GM18861 (cell line): ENCODE data around the gene SLC29A2.
"Not testable (repeated sequence)": the region's sequence is repeated elsewhere in the genome, so short reads cannot be mapped to it uniquely, and the experiment has no call there.

Experiments used
- ATAC-seq: cut with Tn5 transposase; IDR thresholded peaks from one replicate; pipeline ENCODE4 v1.9.1; 2021; ENCODE audit not compliant: unreplicated experiment

SLC29A2 gene

DNA sequence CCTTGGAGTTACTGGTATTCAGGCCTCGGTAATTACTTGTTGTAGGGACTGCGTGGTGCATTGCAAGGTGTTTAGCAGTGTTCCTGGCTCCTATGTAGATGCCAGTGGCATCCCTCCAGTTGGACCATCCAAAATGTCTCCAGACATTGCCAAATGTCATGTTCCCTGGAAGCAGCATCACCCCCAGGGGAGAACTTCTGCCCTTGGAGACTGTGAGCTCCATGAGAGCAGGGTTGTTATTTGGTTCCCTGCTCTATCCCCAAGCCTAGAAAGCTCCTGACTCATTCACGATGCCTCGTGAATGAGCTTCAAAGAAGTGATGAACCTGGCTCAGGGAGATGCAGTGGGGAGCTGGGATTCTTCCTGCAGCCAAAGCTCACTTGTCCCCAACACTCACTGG, 50.0 kb downstream of the SLC29A2 start:
- no peak for ATAC-seq

DNA sequence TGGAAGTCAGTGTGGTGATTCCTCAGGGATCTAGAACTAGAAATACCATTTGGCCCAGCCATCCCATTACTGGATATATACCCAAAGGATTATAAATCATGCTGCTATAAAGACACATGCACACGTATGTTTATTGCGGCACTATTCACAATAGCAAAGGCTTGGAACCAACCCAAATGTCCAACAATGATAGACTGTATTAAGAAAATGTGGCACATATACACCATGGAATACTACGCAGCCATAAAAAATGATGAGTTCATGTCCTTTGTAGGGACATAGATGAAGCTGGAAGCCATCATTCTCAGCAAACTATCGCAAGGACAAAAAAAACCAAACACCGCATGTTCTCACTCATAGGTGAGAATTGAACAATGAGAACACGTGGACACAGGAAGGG, 50.8 kb downstream of the SLC29A2 start:
- not testable (repeated sequence) for ATAC-seq

DNA sequence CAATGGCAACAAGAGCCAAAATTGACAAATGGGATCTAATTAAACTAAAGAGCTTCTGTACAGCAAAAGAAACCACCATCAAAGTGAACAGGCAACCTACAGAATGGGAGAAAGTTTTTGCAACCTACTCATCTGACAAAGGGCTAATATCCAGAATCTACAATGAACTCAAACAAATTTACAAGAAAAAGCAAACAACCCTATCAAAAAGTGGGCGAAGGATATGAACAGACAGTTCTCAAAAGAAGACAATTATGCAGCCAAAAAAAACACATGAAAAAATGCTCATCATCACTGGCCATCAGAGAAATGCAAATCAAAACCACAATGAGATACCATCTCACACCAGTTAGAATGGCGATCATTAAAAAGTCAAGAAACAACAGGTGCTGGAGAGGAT, 51.3 kb downstream of the SLC29A2 start:
- ATAC-seq, result not testable (repeated sequence)

DNA sequence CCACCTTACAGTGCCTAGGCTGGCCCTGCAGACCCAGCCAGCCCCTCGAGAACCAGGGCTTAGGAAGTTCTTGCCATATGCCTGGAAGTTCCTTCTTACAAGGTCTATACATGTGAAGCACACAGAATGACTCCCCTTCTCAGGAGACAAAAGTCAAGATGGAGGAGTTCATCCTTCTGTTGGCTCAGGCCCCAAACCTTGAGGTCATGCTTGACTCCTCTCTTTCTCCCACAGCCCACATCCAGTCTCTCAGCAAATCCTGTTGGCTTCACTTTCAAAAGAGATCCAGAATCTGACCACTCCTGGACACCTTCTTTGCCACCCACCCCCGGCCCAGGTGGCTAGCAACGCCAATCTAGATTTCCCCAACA, 53.0 kb downstream of the SLC29A2 start:
- no peak for ATAC-seq

DNA sequence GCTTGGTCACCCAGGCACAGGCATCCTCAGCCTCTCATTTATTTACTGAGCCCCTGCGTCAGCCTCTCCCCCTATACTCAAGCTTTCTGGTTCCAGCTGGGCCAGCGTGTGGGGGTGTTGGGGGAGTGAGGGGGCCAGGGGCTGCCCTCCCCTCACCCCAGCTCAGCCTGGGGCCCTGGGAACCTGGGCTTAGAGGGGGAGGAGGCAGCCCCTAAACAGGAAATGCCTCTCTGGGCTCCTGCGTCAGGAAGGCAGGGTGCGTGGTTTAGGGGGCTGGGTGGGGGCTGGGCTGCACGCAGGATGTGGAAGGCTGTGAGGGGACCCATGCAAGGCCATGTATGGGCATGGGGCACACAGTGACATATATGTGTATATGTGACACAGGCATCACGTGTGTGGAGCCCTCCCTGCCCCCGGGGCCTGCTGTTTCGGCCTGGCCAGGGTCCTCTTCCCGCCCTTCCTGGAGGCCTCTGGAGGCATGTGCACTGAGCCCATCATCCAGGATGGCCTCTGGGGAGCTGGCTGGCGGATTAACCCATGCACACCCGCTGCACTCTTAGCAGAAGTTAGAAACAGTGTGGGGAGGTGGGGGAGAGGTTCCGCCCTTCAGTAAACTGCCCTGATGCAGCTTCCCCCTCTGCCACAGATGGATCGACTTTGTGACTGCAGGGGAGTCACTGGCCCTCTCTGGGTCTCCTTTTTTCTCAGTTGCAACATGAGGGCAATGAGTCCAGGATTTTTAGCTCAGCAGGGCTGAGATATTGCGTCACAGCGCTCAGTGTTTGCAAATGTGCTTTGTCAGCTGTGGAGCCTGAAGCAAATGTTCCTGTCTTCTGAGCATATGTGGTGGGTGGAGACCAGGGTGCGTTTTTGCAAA, 53.6 kb downstream of the SLC29A2 start:
- no peak for ATAC-seq

DNA sequence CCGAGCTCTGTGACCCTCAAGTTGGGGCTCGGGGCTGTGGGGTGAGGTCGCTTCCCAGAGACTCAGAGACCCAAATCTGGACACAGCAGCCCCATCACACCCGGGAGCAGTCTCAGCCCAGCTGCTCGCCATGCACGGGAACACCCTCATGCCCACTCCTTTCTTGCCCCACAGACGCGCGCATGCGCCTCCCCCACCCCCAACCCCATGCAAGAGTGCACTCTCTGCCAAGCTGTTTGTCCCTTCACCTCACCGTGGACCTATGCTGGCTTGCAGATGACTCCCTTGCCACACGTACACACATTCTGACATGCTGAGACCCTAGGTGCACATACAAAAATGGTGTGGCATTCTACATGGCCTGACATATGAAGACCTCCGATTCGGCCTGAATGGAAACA, 54.2 kb downstream of the SLC29A2 start:
- ATAC-seq, result no peak

DNA sequence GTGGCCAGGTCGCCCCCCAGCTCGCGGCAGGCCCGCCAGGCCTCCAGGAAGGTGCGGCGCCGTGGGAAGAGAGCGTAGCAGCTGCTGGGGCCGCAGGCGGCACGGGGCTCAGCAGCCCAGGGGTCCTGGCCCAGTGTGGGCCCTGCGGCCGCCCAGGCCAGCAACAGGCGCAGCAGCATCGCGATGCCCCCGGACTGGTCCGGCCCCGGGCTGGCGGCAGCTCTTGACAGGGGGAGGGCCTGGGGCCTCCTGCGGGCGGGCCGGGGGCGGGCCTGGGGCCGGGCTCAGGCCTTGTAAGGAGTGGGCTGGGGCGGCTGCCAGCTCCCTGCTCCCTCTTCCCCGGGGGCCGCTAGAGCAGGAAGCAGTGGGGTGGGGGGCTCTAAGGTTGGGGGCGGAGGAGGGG, 54.7 kb downstream of the SLC29A2 start, which contains the start of gene CD248:
CD248 (minus strand) TSS at position 196 of the 403 bp plus-strand sequence; CDS start at position 179, 17 bp downstream.
- no peak for ATAC-seq

DNA sequence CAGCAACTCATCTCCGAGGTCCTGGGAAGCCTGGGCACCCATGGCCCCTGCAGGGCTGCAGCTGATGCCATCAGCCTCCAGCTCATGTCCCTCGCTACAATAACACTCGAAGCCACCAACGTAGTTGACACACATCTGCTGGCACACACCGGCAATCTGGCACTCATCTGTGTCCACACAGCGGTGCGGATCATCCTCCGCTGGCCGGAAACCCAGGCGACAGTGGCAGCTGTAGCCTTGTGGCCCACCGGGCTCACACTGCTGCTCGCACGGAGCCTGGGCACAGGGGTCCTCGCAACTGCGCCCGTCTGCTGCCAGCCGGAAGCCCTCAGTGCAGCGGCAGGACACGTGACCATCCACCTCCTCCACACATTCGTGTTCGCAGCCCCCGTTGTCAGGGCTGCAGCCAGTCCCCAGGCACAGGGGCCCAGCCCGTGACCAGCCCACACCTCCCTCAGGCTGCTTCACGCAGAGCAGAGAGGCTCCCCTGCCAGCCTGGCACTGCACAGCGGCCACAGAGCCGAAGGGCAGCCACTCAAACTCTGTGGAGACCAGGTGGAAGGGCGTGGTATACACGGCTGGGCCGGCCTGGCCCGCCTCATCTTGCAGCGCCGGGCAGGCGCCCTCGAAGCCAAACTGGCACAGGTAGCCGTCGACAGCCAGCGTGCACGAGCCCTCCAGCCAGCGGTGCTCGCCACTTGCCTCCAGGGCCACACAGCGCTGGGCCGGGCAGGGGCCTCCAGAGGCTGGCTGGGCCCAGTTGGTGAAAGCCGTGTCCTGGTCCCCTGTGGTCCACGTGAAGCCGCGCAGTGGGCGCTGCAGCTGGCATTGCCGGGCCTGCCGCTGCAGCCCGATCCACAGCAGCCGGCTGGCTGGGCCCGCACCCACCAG, 55.4 kb downstream of the SLC29A2 start:
- ATAC-seq, result no peak

DNA sequence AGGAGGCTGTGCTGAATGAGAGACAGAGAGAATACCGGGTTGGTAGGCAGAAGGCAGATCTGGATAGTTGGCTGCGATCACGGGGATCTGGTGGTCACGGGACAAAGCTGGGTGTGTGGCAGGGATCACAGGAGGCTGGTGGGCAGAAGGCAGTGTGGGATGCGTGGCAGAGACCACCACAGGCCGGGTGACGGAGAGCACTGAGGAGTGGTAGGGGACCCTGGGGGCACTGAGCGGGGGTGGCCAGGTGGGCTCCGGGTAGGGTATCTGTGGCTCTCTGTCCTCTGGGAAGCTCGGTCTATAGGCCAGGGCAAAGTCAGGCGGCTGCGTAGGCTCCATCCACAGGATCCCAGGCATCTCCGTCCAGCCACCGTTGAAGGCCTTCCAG, 56.1 kb downstream of the SLC29A2 start:
- ATAC-seq, result no peak

DNA sequence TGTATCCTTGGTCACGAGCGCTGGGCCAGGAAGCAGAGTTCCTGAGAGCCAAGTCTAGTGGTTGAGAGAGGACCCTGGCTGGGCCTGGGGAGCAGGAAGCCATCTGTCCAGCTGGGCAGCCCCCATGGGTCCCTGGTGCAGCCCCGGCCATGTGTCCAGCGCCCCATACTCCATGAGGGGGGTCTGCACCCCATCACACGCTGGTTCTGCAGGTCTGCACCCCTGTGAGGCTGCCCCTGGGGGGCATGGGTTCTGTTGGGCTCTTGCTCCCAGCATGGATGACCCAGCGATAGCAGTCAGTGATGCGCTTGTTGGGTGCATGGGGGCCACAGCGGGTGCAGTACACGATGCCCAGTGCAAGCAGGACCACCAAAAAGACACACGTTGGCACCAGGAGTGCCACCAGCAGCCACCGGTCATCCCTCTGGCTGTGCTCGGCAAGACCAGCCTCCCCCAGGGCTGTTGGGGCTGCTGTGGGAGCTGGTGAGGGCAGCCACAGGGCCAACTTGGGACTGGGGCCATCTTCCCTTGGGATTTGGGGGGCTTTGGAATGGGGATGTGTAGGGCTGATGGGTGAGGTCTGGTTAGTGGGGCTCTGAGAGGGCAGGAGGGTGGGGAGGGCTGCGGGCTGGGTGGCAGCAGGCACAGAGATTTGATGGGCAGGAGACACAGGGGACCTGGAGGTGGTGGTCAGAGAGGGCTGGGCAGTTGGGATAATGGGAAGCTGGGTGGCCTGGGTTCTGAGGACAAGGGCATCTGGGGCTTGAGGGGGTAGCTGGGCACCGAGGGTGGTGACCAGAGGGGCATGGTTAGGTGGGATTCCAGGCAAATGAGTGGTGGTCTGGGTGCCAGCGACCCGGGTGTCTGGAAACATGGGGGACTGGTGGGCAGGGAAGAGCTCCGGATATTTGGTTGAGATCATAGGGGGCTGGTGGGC, 56.7 kb downstream of the SLC29A2 start:
- no peak for ATAC-seq

DNA sequence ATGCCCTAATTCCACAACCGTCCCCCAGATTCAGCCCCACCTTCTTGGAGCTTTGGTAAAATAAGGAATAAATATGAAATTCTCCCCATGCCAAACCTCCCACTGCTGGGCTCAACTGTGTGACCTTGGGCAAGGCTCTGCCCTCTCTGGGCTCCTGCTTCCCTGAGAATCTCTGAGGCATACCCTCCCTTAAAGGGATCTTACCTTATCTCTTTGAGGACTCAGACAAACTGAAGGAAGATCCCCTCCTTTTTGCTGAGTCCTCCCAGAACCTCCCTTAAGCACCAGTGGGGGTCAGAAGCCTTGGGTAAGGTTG, 57.4 kb downstream of the SLC29A2 start:
- no peak for ATAC-seq

DNA sequence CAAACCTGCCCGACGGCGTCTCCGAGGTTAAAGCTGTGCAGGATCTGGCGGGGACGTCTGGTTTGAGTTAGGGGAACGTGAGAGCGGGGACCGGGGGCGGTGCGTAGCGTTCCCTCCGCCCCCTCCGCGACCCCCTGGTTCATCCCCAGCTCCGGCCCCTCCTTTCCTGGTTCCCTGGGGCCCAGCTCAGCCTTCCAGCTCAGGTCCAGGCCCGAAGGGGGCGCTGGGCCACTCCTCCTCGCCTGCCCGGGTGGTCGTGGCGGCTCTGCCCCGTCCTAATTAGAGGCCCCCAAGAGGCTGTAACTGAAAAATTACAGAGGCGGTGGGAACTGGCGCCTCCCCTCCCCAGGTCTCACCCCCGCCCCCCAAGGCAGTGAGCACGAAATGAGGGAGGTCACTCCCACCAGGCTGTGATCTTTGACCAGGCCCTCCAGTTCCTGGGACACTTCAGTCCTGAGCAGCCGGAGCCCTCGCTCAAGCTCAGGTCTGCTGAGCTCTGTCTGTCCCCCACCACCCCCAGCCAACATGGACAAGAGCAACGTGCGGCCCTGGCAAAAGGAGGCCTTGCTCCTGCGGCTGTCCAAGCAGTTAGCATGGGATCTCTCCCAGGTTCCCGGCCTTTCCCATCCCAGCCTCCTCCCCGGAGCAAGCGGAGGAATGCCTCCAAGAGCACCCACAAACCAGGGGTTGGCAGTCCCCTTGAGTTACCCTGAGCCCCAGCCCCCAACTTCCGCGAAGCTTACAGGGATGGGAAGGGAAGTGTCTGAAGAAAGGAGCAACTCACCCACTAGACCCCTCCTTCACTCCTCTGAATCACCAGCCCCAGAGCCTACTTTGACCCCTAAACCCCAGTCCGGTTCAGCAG, 58.0 kb downstream of the SLC29A2 start:
- no peak for ATAC-seq

DNA sequence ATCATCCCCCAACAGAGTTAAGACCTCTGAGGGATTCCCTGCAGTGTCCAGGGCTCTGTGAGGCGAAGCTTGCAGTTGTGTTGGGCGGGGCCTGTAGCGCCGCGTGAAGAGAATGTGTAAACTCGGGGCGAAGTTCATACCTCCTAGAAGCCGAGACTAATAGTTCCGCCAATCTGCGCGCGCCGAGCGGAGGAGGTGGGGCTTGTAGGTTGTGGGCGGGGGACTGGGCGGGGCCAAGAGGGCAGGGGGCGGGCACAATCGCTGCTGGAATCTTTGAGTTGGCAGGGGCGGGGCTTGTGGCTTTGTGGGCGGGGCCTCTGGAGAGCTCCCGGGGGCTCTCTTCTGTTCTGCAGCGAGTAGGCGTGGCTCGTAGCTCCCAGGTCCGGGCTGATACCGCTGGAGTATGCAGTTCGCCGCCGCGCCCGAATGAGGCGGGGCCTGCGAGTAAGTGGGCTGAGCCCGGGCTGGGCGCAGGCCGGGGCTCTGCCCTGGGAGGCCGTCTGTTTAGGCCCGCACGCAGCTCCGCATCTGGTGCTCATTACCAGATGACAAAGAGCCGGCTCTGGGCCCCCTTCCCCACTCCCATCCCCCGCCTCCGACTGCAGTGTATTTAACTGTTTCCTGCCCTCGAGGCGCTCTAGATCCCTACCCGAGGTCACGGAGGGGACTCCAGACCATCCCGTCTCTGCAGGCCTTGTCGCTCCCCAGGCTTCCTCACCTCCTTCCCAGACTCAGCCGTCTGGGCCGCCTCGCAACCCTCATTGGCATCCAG, 58.8 kb downstream of the SLC29A2 start:
- ATAC-seq, result peak; percentile 51
